WTC11 (cell line): ENCODE measurements around the gene ELP5. TPM values are rescaled to one million over a fixed set of nuclear protein-coding genes. Genes with fewer than 3 reads are reported as not detected.
A peak's percentile ranks its signal among the peaks of the same experiment; 100 is the strongest.

ENCODE experiments used
- ATAC-seq: fragments of 200-7000 bp; cut with Tn5 transposase; 2 replicates; pipeline ENCODE4 v1.10.0; 2021; ENCODE audit warnings: mild to moderate bottlenecking, moderate library complexity
- CTCF ChIA-PET: fragments of 300-600 bp; sonication (Branson Sonifier 250); formaldehyde crosslinking; loops from one replicate; lab custom pipeline; 2021; ENCODE audit warnings: antibody characterized with exemption; lab: Charles Lee
- POLR2A ChIA-PET: fragments of 350-600 bp; sonication (Branson Sonifier 250); formaldehyde crosslinking; loops from one replicate; lab custom pipeline; 2021; ENCODE audit warnings: antibody characterized with exemption; lab: Charles Lee
- DNase-seq: peaks from one replicate; pipeline ENCODE4 v3.0.0; 2021; ENCODE audit warnings: low spot score
- H3K27ac Mint-ChIP-seq: 2 replicates; pipeline ENCODE4 v1.8.0; 2021; ENCODE audit warnings: mixed read lengths
- H3K27me3 Mint-ChIP-seq: 2 replicates; pipeline ENCODE4 v1.8.0; 2021; ENCODE audit warnings: low read depth, mild to moderate bottlenecking, moderate library complexity, mixed read lengths
- H3K36me3 Mint-ChIP-seq: 2 replicates; pipeline ENCODE4 v1.8.0; 2021; ENCODE audit warnings: mixed read lengths
- H3K4me1 Mint-ChIP-seq: 2 replicates; pipeline ENCODE4 v1.8.0; 2022; ENCODE audit warnings: mixed read lengths
- H3K4me3 Mint-ChIP-seq: 2 replicates; pipeline ENCODE4 v1.8.0; 2021; ENCODE audit warnings: mild to moderate bottlenecking, moderate library complexity, mixed read lengths
- H3K9me3 Mint-ChIP-seq: 2 replicates; pipeline ENCODE4 v1.8.0; 2021; ENCODE audit warnings: mixed read lengths
- ESRRA ChIP-seq: sonication (generic); formaldehyde crosslinking; IDR thresholded peaks from 2 replicates; pipeline ENCODE4 v1.8.1; 2022; ENCODE audit warnings: mild to moderate bottlenecking, missing genetic modification reagents, borderline replicate concordance
- FOXK1 ChIP-seq: sonication (generic); formaldehyde crosslinking; IDR thresholded peaks from 2 replicates; pipeline ENCODE4 v1.8.0; 2022; ENCODE audit warnings: mild to moderate bottlenecking, moderate library complexity, missing genetic modification reagents
- GABPB1 ChIP-seq: sonication (generic); formaldehyde crosslinking; IDR thresholded peaks from 2 replicates; pipeline ENCODE4 v1.8.1; 2023; ENCODE audit warnings: mild to moderate bottlenecking, missing genetic modification reagents
- KAT7 ChIP-seq: sonication (generic); formaldehyde crosslinking; IDR thresholded peaks from 2 replicates; pipeline ENCODE4 v1.8.1; 2023; ENCODE audit warnings: missing genetic modification reagents, mild to moderate bottlenecking, borderline replicate concordance
- RORB ChIP-seq: fragments of 250-450 bp; sonication (Bioruptor Pico); IDR thresholded peaks from 2 replicates; pipeline ENCODE4 v1.9.0; 2021; ENCODE audit warnings: mild to moderate bottlenecking
- TCF7 ChIP-seq: sonication (generic); formaldehyde crosslinking; IDR thresholded peaks from 2 replicates; pipeline ENCODE4 v1.8.0; 2022; ENCODE audit warnings: mild to moderate bottlenecking, low read depth, missing genetic modification reagents, moderate library complexity
- TEAD1 ChIP-seq: sonication (generic); formaldehyde crosslinking; IDR thresholded peaks from 2 replicates; pipeline ENCODE4 v1.8.0; 2022; ENCODE audit warnings: mild to moderate bottlenecking, missing genetic modification reagents
- TEAD4 ChIP-seq: sonication (generic); formaldehyde crosslinking; IDR thresholded peaks from 2 replicates; pipeline ENCODE4 v1.8.0; 2022; ENCODE audit warnings: mild to moderate bottlenecking, missing genetic modification reagents
- ZNF396 ChIP-seq: fragments of 250-450 bp; sonication (Bioruptor Pico); IDR thresholded peaks from 2 replicates; pipeline ENCODE4 v1.8.0; 2021; ENCODE audit warnings: mild to moderate bottlenecking, moderate library complexity, borderline replicate concordance
- total RNA-seq: library from RNA; stranded (reverse); gene quantifications from 3 replicates; pipeline ENCODE4 v1.2.3, GENCODE V29; 2021
- TF ChIP-seq, protein P1 (sequence below): sonication (generic); formaldehyde crosslinking; conservative IDR thresholded peaks from 2 replicates; pipeline ENCODE4 v1.8.1; 2023; ENCODE audit warnings: mild to moderate bottlenecking, low read depth, missing genetic modification reagents, moderate library complexity
- TF ChIP-seq, protein P2 (sequence below): sonication (generic); formaldehyde crosslinking; IDR thresholded peaks from 2 replicates; pipeline ENCODE4 v1.8.0; 2022; ENCODE audit warnings: mild to moderate bottlenecking, missing genetic modification reagents
- TF ChIP-seq, protein P3 (sequence below): sonication (generic); formaldehyde crosslinking; IDR thresholded peaks from 2 replicates; pipeline ENCODE4 v1.8.1; 2022; ENCODE audit warnings: low read depth, missing genetic modification reagents, borderline replicate concordance
- TF ChIP-seq, protein P4 (sequence below): sonication (generic); formaldehyde crosslinking; IDR thresholded peaks from 2 replicates; pipeline ENCODE4 v1.8.0; 2022; ENCODE audit warnings: mild to moderate bottlenecking, missing genetic modification reagents
- TF ChIP-seq, protein P5 (sequence below): fragments of 250-450 bp; sonication (Bioruptor Pico); conservative IDR thresholded peaks from 2 replicates; pipeline ENCODE4 v1.9.0; 2021; ENCODE audit warnings: mild to moderate bottlenecking
- TF ChIP-seq, protein P6 (sequence below): sonication (generic); formaldehyde crosslinking; IDR thresholded peaks from 2 replicates; pipeline ENCODE4 v1.8.1; 2023; ENCODE audit warnings: mild to moderate bottlenecking, moderate library complexity, missing genetic modification reagents

ELP5 gene
- total RNA-seq, 1 experiment from 2014 or later = 101 TPM

DNA sequence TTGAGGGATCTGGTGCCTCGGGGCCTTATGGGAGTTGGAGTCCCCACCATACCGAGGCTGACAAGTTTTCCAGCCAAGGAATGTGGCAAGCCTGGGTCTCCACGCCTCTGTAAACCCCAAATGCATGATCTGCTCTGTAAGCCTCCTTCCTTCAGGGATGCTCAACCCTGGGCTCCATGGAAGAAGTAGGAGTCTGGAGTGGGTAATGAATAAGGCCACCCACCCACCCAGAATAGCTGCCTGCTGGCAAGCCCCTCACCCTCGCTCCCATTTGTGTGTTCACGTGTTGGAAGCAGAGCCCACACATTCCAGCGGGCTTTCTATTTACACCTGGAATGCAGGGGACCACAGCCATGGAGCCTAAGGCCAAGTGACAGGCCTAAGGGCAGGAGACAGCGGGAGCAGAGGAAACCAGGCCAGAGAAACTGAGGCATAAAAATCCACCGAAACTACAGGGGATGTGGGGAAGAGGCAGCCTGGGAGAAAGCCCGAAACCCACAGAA lies 36.8 kb upstream of the ELP5 start:
- TF ChIP-seq TEAD4 (CRISPR knock-in tag) (0 out of 2 replicates have a peak, but pooled peaks have one; percentile 66), FOXK1 (CRISPR knock-in tag) (0 out of 2 replicates have a peak, but pooled peaks have one; percentile 41), KAT7 (no peak), ZNF396 (CRISPR knock-in tag) (no peak)
- TF ChIP-seq, protein P1, sequence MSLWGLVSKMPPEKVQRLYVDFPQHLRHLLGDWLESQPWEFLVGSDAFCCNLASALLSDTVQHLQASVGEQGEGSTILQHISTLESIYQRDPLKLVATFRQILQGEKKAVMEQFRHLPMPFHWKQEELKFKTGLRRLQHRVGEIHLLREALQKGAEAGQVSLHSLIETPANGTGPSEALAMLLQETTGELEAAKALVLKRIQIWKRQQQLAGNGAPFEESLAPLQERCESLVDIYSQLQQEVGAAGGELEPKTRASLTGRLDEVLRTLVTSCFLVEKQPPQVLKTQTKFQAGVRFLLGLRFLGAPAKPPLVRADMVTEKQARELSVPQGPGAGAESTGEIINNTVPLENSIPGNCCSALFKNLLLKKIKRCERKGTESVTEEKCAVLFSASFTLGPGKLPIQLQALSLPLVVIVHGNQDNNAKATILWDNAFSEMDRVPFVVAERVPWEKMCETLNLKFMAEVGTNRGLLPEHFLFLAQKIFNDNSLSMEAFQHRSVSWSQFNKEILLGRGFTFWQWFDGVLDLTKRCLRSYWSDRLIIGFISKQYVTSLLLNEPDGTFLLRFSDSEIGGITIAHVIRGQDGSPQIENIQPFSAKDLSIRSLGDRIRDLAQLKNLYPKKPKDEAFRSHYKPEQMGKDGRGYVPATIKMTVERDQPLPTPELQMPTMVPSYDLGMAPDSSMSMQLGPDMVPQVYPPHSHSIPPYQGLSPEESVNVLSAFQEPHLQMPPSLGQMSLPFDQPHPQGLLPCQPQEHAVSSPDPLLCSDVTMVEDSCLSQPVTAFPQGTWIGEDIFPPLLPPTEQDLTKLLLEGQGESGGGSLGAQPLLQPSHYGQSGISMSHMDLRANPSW = no peak
- TF ChIP-seq, protein P2, sequence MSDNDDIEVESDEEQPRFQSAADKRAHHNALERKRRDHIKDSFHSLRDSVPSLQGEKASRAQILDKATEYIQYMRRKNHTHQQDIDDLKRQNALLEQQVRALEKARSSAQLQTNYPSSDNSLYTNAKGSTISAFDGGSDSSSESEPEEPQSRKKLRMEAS (CRISPR knock-in tag) = 0 out of 2 replicates have a peak, but pooled peaks have one; percentile 23
- DNase-seq = no peak
- Mint-ChIP-seq H3K9me3 (no peaks in the 10 kb centered on the region), H3K4me3 (peak overlapping the region; percentile 86), H3K27ac (peak overlapping the region; percentile 92), H3K36me3 (no peaks in the 10 kb centered on the region), H3K4me1 (peaks cover 59% of the 10 kb centered on the region), H3K27me3 (peaks cover 4% of the 10 kb centered on the region; the same call in 1 of the 2 replicates)
- CTCF ChIA-PET = interaction anchor here (0.9 to 2.9 kb wide), 12 partner anchors 19 to 189 kb away, joined by 3 to 17 read pairs (median 8); partner anchors contain the start of genes ASGR1, DVL2, SLC2A4 and TMEM256
- POLR2A ChIA-PET = interaction anchor here (0.7 to 1.1 kb wide), 4 partner anchors 14 to 221 kb away, joined by 3 to 6 read pairs (median 4); no protein-coding TSS in a partner anchor
- peak; percentile 0; the same call in 1 of the 2 replicates for ATAC-seq

DNA sequence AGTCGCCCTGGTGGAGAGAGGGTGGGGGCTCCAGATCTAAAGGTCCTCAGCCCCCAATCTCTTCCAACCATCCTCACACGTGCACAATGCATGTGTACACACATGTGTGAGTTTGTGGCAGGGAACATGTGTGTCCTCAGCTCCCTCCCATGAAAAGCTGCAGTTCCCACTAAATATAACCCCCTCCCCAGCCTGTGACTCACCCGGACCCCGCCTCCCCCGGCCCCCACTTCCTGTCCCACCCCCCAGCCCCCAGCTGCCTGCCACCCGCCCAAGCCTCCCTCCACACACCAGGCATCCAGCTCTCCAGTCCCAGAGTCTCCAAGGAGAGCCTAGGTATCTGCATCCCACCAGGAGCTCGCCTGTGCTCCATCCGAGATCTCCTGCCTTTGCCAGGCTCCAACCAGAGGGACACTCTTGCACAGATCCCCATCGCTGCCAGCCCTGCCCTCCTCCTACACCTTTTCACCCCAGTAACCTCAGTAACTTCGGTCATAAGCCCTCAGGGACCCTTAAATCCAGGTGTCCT lies 36.3 kb upstream of the ELP5 start:
- POLR2A ChIA-PET = no interaction called here

More for the DNA sequence above, 36.3 kb upstream of the ELP5 start:
- Mint-ChIP-seq H3K27me3 (peaks cover 4% of the 10 kb centered on the region; the same call in 1 of the 2 replicates), H3K27ac (peak overlapping the region; percentile 96), H3K9me3 (no peaks in the 10 kb centered on the region), H3K36me3 (no peaks in the 10 kb centered on the region), H3K4me3 (peak overlapping the region; percentile 86), H3K4me1 (peaks cover 58% of the 10 kb centered on the region)
- ATAC-seq (no peak), DNase-seq (no peak)
- TF ChIP-seq, protein P1 = no peak
- TF ChIP-seq ESRRA (CRISPR knock-in tag) = no peak
- TF ChIP-seq, protein P3, sequence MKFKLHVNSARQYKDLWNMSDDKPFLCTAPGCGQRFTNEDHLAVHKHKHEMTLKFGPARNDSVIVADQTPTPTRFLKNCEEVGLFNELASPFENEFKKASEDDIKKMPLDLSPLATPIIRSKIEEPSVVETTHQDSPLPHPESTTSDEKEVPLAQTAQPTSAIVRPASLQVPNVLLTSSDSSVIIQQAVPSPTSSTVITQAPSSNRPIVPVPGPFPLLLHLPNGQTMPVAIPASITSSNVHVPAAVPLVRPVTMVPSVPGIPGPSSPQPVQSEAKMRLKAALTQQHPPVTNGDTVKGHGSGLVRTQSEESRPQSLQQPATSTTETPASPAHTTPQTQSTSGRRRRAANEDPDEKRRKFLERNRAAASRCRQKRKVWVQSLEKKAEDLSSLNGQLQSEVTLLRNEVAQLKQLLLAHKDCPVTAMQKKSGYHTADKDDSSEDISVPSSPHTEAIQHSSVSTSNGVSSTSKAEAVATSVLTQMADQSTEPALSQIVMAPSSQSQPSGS (CRISPR knock-in tag) = no peak
- TF ChIP-seq, protein P4, sequence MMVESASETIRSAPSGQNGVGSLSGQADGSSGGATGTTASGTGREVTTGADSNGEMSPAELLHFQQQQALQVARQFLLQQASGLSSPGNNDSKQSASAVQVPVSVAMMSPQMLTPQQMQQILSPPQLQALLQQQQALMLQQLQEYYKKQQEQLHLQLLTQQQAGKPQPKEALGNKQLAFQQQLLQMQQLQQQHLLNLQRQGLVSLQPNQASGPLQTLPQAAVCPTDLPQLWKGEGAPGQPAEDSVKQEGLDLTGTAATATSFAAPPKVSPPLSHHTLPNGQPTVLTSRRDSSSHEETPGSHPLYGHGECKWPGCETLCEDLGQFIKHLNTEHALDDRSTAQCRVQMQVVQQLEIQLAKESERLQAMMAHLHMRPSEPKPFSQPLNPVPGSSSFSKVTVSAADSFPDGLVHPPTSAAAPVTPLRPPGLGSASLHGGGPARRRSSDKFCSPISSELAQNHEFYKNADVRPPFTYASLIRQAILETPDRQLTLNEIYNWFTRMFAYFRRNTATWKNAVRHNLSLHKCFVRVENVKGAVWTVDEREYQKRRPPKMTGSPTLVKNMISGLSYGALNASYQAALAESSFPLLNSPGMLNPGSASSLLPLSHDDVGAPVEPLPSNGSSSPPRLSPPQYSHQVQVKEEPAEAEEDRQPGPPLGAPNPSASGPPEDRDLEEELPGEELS (CRISPR knock-in tag) = no peak
- no peak for TF ChIP-seq RORB (CRISPR knock-in tag)
- no peak for TF ChIP-seq GABPB1 (CRISPR knock-in tag)
- TF ChIP-seq TCF7 (CRISPR knock-in tag) = no peak
- TF ChIP-seq TEAD1 (CRISPR knock-in tag) = no peak
- TF ChIP-seq, protein P5, sequence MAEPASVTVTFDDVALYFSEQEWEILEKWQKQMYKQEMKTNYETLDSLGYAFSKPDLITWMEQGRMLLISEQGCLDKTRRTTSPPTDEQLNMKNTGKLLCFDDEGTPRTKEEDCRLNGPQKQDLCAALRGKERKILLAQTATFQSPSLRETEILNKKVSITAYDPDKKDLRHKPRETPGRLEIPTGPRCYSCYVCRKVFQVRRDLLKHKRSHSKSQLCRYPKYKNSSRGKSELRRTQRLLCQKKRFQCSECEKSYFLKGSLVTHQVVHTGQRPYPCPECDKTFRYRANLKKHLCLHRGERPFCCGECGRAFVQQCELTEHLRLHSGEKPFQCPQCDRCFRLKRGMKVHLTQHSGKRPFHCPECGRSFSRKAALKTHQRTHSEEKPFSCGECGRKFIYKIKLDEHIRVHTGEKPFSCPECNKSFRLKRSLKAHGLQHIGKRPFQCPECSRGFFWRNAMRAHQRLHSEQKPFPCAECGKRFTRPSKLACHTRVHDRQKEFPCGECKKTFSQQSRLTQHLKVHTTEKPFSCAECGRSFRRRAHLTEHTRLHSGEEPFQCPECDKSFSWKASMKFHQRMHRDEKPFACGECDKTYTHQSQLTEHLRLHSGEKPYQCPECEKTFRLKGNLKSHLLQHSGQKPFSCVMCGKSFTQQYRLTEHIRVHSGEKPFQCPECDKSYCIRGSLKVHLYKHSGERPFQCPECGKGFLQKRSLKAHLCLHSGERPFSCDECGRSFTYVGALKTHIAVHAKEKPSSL = no peak
- TF ChIP-seq, protein P6, sequence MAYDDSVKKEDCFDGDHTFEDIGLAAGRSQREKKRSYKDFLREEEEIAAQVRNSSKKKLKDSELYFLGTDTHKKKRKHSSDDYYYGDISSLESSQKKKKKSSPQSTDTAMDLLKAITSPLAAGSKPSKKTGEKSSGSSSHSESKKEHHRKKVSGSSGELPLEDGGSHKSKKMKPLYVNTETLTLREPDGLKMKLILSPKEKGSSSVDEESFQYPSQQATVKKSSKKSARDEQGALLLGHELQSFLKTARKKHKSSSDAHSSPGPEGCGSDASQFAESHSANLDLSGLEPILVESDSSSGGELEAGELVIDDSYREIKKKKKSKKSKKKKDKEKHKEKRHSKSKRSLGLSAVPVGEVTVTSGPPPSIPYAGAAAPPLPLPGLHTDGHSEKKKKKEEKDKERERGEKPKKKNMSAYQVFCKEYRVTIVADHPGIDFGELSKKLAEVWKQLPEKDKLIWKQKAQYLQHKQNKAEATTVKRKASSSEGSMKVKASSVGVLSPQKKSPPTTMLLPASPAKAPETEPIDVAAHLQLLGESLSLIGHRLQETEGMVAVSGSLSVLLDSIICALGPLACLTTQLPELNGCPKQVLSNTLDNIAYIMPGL (CRISPR knock-in tag) = no peak
- CTCF ChIA-PET = interaction anchor here (0.6 to 2.9 kb wide), 4 partner anchors 51 to 170 kb away, joined by 3 to 11 read pairs (median 6); no protein-coding TSS in a partner anchor
